Lung microvascular endothelial cell (primary cell): ENCODE measurements around the gene AVL9. TPM values are rescaled to one million over a fixed set of nuclear protein-coding genes. Genes with fewer than 3 reads are reported as not detected.
"Not testable (repeated sequence)": the region's sequence is repeated elsewhere in the genome, so short reads cannot be mapped to it uniquely, and the experiment has no call there.

Experiments used
- DNase-seq, 2 donors: peaks; one replicate each; pipeline versions ENCODE4 v3.0.0 to v3.0.0-alpha.2; 2010; ENCODE audit warnings: low read depth in 2 of 2
- total RNA-seq: library from RNA; depleted of rRNA; stranded (reverse); fragments of >200 nt; gene quantifications from 2 replicates; pipeline ENCODE4 v1.2.1, GENCODE V29; 2014

The AVL9 gene
- total RNA-seq, 1 donor from 2014 or later: 47.6 TPM

DNA sequence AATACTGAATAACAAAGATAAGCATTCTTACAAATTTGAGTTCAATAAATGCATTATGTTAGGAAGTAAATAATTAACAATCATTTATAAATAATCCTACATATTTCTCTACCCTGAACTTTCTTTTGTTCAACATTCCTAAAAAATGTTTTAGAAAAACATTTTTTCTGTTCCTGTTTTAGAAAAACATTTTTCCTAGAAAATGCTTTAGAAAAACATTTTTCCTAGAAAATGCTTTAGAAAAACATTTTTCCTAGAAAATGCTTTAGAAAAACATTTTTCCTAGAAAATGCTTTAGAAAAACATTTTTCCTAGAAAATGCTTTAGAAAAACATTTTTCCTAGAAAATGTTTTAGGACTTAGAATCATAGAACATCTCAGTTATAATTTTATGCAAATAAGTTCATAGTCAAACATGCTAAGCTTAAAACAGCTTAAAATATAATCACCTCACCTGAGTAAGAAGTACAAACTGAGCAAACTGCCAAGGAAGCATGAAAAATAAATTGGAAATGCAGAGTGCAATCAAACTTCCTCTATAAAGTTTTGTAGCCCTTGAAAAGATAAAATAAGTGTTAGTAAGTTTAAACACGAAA is 139.6 kb downstream of the AVL9 start:
- DNase-seq: not testable (repeated sequence)

DNA sequence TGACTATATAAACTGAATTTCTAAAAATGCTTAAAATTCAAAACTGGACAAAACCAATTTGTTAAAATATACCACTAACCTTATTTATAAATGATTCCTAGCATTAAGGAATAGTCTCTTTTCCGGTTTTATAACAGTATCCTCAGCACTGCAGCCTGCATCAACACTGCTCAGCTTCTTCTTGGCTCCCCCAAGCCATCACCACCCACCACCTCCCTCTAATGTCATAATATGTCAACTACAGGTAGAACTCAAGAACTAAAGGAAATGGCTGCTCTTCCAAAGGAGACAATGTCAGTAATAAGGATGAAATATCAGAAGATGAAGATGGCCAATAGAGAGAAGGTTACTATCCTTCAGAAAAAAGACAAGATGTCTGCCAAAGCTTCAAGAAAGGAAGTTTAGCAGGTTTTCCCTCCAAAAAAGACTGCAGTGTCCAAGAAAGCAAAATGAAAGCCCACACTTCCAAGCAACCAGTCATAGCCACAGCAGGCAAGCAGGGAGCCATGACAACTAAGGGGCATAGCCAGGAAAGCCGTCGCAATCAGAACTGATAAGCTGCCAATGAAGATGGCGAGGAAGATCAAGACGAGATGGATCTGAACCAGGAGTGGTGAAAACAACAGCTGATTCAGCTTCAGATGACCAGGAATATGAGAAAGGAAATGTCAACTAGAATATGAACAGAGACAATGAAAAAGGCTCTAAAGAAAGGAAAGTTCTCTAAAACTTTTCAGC is 141.6 kb downstream of the AVL9 start:
- DNase-seq: not testable (repeated sequence)

DNA sequence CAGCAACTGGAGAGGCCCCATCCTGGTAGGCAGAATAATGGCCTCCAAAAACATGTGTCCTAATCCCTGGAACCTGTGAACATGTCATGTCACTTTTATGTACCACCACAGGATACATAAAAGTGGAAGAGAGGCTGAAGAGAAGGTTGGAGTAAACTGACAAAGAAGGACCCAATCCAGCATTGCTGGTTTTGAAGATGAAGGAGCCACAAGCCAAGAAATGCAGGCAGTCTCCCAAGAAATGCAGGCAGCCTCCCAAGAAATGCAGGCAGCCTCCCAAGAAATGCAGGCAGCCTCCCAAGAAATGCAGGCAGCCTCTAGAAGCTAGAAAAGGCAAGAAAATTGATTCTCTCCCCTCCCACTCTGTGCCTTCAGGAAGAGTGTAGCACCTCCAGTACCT is 142.3 kb downstream of the AVL9 start:
- DNase-seq: not testable (repeated sequence)

Other genes with a start within 250 kb of the AVL9 start
- 13.9 and 21.4 TPM in 2 replicates for gene LSM5, start 5.1 kb upstream of the AVL9 start, total RNA-seq